Measurements from ENCODE around the gene RAP1GAP2. TPM values are rescaled to one million over a fixed set of nuclear protein-coding genes. Genes with fewer than 3 reads are reported as not detected.

Gene RAP1GAP2
- polyA plus RNA-seq, 1 donor = 1.8 TPM

GRCh38 chr17:2949469-2950044, 153.3 kb downstream of the RAP1GAP2 start:
- DNase-seq = no peak

- DNase-seq = no peak
Observed at GRCh38 chr17:2950846-2951245, 154.6 kb downstream of the RAP1GAP2 start.

GRCh38 chr17:2952174-2952845, 156.1 kb downstream of the RAP1GAP2 start:
- no peak for DNase-seq

GRCh38 chr17:2954898-2955445, 158.7 kb downstream of the RAP1GAP2 start:
- no peak for DNase-seq

- no peak for DNase-seq
Observed at GRCh38 chr17:2955931-2956582, 159.8 kb downstream of the RAP1GAP2 start.

- no peak for DNase-seq
Observed at GRCh38 chr17:2957631-2958286, 161.5 kb downstream of the RAP1GAP2 start.

GRCh38 chr17:2958706-2959222, 162.5 kb downstream of the RAP1GAP2 start:
- no peak for DNase-seq

GRCh38 chr17:2959371-2960130, 163.3 kb downstream of the RAP1GAP2 start:
- DNase-seq = no peak

GRCh38 chr17:2961446-2961845, 165.2 kb downstream of the RAP1GAP2 start:
- no peak for DNase-seq

GRCh38 chr17:2962236-2962635, 166.0 kb downstream of the RAP1GAP2 start:
- DNase-seq = no peak

- no peak for DNase-seq
Observed at GRCh38 chr17:2962729-2963128, 166.5 kb downstream of the RAP1GAP2 start.

- no peak for DNase-seq
Observed at GRCh38 chr17:2963332-2964027, 167.2 kb downstream of the RAP1GAP2 start.

- no peak for DNase-seq
Observed at GRCh38 chr17:2964028-2964356, 167.8 kb downstream of the RAP1GAP2 start.

- no peak for DNase-seq
Observed at GRCh38 chr17:2964370-2964769, 168.1 kb downstream of the RAP1GAP2 start.

GRCh38 chr17:2964831-2965230, 168.6 kb downstream of the RAP1GAP2 start:
- no peak for DNase-seq

- no peak for DNase-seq
Observed at GRCh38 chr17:2965621-2966595, 169.7 kb downstream of the RAP1GAP2 start.

GRCh38 chr17:2967515-2967914, 171.3 kb downstream of the RAP1GAP2 start:
- DNase-seq = no peak

GRCh38 chr17:2971851-2972250, 175.6 kb downstream of the RAP1GAP2 start:
- no peak for DNase-seq

GRCh38 chr17:2972749-2973148, 176.5 kb downstream of the RAP1GAP2 start:
- DNase-seq = no peak

- DNase-seq = no peak
Observed at GRCh38 chr17:2974347-2974746, 178.1 kb downstream of the RAP1GAP2 start.
